Measurements from ENCODE around the gene TMEM95. TPM values are rescaled to one million over a fixed set of nuclear protein-coding genes. Genes with fewer than 3 reads are reported as not detected.
"Not testable (repeated sequence)": the region's sequence is repeated elsewhere in the genome, so short reads cannot be mapped to it uniquely, and the experiment has no call there.

TMEM95 gene
- total RNA-seq, 6 experiments from 2014 or later = not detected

DNA sequence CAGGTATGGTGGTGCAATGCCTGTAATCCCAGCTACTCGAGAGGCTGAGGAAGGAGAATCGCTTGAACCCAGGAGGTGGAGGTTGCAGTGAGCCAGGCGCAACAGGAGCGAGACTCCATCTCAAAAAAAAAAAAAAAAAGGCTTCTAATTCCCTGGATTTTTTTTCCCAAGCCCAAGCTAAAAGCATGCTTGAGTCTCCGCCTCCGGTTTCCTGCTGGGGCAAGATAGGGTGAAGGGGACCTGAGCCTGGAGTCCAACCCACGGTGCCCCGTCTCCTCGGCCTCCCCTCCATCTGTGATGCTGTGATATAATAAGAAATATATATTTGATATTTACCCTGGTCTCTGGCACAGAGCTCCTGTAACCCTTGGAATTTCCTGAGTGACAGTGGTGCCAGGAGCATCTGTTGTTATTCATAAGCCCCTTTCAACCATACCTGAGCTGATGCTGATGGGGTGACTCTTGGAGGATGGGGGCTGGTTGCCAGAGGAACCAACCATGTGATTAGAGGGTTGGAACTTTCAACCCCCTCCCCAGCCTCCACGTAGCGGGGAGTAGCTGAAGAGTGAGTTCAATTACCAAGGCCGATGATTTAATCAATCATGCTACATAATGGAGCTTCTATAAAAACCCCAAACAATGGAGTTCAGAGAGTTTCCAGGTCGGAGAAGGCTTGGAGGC, 13.1 kb downstream of the TMEM95 start:
- Histone ChIP-seq H3K27me3 (no peaks in the 10 kb centered on the region), H3K27ac (no peak overlapping the region), H3K9me3 (no peaks in the 10 kb centered on the region), H3K36me3 (no peaks in the 10 kb centered on the region), H3K4me1 (no peaks in the 10 kb centered on the region), H3K4me3 (no peak overlapping the region)
- 58% methylated on average over 9 of the region's 13 CpGs for WGBS (ENCODE audit: insufficient coverage, low coverage, low lambda C conversion rate, missing lambda C conversion rate)
- DNase-seq (no peak), ATAC-seq (no peak)
- TF ChIP-seq POLR2A (IDR thresholded peaks at IDR 0.05) = no peak
- intact Hi-C loops (cut with DNase I) = no loop called here

DNA sequence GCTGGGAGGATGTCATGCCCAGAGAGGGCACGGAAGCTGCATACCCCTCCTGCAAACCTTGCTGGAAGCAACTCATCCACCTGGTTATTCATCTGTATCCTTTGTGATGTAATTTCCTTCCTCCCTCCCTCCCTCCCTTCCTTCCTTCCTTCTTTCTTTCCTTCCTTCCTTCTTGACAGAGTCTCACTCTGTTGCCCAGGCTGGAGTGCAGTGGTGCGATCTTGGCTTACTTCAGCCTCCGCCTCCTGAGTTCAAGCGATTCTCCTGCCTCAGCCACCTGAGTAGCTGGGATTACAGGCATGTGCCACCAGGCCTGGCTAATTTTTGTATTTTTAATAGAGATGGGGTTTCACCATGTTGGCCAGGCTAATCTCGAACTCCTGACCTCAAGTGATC, 13.6 kb downstream of the TMEM95 start:
- intact Hi-C loops (cut with DNase I); H3K27me3 ChIP-seq; H3K4me1 ChIP-seq; ATAC-seq; H3K36me3 ChIP-seq; H3K27ac ChIP-seq; H3K9me3 ChIP-seq; DNase-seq; H3K4me3 ChIP-seq: not testable (repeated sequence)
- 82% methylated on average over 5 of the region's 5 CpGs for WGBS (ENCODE audit: insufficient coverage, low coverage, low lambda C conversion rate, missing lambda C conversion rate)

- no peaks in the 10 kb centered on the region for H3K27me3 ChIP-seq
- no peak overlapping the region for H3K27ac ChIP-seq
- ATAC-seq = no peak
- H3K36me3 ChIP-seq = no peaks in the 10 kb centered on the region
- 74% methylated on average over 4 of the region's 5 CpGs for WGBS (ENCODE audit: insufficient coverage, low coverage, low lambda C conversion rate, missing lambda C conversion rate)
- DNase-seq = no peak
- TF ChIP-seq POLR2A (IDR thresholded peaks at IDR 0.05) = no peak
- no peak for TF ChIP-seq CTCF (IDR thresholded peaks at IDR 0.05)
- no peak overlapping the region for H3K4me3 ChIP-seq
- no peaks in the 10 kb centered on the region for H3K9me3 ChIP-seq
- H3K4me1 ChIP-seq = no peaks in the 10 kb centered on the region
- intact Hi-C loops (cut with DNase I) = no loop called here
These were observed 14.9 kb downstream of the TMEM95 start for GRCh38 chr17:7369825-7370224.

GRCh38 chr17:7370853-7371252, 15.9 kb downstream of the TMEM95 start:
- Histone ChIP-seq H3K27ac (no peak overlapping the region), H3K4me1 (no peaks in the 10 kb centered on the region), H3K27me3 (no peaks in the 10 kb centered on the region), H3K4me3 (no peak overlapping the region), H3K9me3 (no peaks in the 10 kb centered on the region), H3K36me3 (no peaks in the 10 kb centered on the region)
- intact Hi-C loops (cut with DNase I) = no loop called here
- DNase-seq (no peak), ATAC-seq (no peak)
- 87% methylated on average over 4 of the region's 4 CpGs for WGBS (ENCODE audit: insufficient coverage, low coverage, low lambda C conversion rate, missing lambda C conversion rate)
- TF ChIP-seq CTCF (IDR thresholded peaks at IDR 0.05) (no peak), POLR2A (IDR thresholded peaks at IDR 0.05) (no peak)

- TF ChIP-seq POLR2A (IDR thresholded peaks at IDR 0.05) (no peak), CTCF (IDR thresholded peaks at IDR 0.05) (no peak)
These were observed 19.4 kb downstream of the TMEM95 start for GRCh38 chr17:7374353-7374752.

More at GRCh38 chr17:7374353-7374752, 19.4 kb downstream of the TMEM95 start:
- no peak for DNase-seq
- intact Hi-C loops (cut with DNase I) = no loop called here
- Histone ChIP-seq H3K27ac (no peak overlapping the region), H3K27me3 (no peaks in the 10 kb centered on the region), H3K36me3 (no peaks in the 10 kb centered on the region), H3K4me3 (no peak overlapping the region), H3K9me3 (no peaks in the 10 kb centered on the region), H3K4me1 (no peaks in the 10 kb centered on the region)
- ATAC-seq = no peak
- no CpG with 5 or more reads among the region's 2 CpGs for WGBS (ENCODE audit: insufficient coverage, low coverage, low lambda C conversion rate, missing lambda C conversion rate)
